ENCODE data around the gene PDHA1. TPM values are rescaled to one million over a fixed set of nuclear protein-coding genes. Genes with fewer than 3 reads are reported as not detected.

The PDHA1 gene
- total RNA-seq, 2 experiments from 2014 or later = 259 to 261 TPM

DNA sequence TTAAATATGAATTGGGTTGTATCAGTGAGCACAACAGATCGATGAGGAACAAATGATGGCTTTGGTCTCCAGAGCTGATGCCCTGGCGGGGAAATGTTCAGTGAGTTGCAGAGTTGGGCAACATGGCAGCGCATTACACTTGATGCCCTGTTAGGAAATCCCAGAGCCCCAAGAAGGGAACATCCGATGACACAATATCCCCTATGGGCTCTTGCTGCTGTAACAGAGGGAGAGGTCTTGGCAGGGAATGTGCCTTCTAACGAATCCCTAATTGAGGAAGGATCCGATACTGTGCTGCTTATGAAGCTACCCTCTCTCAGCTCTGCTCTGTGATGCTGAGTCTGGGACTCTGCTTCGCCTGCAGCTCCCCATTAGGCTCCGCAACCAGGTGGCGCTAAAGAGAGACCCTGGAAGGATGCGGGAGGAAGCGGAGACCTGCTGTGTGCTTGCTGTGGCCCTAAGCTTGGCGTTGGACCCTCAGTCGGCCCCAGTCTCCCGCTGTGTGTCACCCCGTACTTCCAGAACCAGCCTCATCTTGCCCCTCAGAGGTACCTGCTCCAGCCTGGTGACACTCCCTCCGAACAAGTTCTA lies 38.9 kb downstream of the PDHA1 start:
- DNase-seq (peak; percentile 74), ATAC-seq (peak; percentile 84)
- no peak overlapping the region for H3K27ac Mint-ChIP-seq
- TF ChIP-seq, protein P1, sequence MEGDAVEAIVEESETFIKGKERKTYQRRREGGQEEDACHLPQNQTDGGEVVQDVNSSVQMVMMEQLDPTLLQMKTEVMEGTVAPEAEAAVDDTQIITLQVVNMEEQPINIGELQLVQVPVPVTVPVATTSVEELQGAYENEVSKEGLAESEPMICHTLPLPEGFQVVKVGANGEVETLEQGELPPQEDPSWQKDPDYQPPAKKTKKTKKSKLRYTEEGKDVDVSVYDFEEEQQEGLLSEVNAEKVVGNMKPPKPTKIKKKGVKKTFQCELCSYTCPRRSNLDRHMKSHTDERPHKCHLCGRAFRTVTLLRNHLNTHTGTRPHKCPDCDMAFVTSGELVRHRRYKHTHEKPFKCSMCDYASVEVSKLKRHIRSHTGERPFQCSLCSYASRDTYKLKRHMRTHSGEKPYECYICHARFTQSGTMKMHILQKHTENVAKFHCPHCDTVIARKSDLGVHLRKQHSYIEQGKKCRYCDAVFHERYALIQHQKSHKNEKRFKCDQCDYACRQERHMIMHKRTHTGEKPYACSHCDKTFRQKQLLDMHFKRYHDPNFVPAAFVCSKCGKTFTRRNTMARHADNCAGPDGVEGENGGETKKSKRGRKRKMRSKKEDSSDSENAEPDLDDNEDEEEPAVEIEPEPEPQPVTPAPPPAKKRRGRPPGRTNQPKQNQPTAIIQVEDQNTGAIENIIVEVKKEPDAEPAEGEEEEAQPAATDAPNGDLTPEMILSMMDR (IDR thresholded peaks at IDR 0.05) = no peak
- H3K36me3 Mint-ChIP-seq (ENCODE audit: low read depth) = no peaks in the 10 kb centered on the region
- peaks cover 4% of the 10 kb centered on the region for H3K27me3 Mint-ChIP-seq
- H3K9me3 Mint-ChIP-seq = no peaks in the 10 kb centered on the region
- no peak overlapping the region for H3K4me3 Mint-ChIP-seq
- ChIA-PET POLR2A (no interaction called here), CTCF (interaction anchor here (0.8 to 1.8 kb wide), 9 partner anchors 10 to 685 kb away, joined by 3 to 10 read pairs (median 5); no protein-coding TSS in a partner anchor)
- intact Hi-C loops (cut with micrococcal nuclease) = no loop called here
- H3K4me1 Mint-ChIP-seq (ENCODE audit: low read depth) = no peaks in the 10 kb centered on the region

DNA sequence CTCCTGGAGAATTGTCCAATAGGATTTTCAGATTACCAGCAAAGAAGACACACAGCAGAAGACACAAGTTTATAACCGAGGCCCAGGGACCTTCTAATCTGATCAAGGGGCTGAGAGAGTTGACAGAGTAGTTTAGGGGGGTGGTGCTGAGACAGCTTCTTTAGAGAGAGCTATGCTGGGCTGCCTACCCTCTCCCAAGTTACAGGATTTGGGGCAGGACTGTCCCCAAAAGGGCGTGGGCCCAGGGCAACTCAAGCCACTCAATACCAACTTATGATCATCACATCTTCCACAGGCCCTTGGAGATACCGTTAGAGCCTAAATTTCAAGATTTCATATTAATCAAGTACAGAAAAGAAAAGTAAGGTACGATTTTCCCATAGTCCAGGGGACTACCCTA lies 43.0 kb downstream of the PDHA1 start:
- no peaks in the 10 kb centered on the region for H3K4me1 Mint-ChIP-seq (ENCODE audit: low read depth)
- ChIA-PET POLR2A (no interaction called here), CTCF (no interaction called here)
- H3K36me3 Mint-ChIP-seq (ENCODE audit: low read depth) = no peaks in the 10 kb centered on the region
- no peak overlapping the region for H3K4me3 Mint-ChIP-seq
- TF ChIP-seq, protein P1 (IDR thresholded peaks at IDR 0.05) = no peak
- DNase-seq (no peak), ATAC-seq (no peak)
- intact Hi-C loops (cut with micrococcal nuclease) = no loop called here
- no peak overlapping the region for H3K27ac Mint-ChIP-seq
- H3K9me3 Mint-ChIP-seq = no peaks in the 10 kb centered on the region
- H3K27me3 Mint-ChIP-seq = no peaks in the 10 kb centered on the region

DNA sequence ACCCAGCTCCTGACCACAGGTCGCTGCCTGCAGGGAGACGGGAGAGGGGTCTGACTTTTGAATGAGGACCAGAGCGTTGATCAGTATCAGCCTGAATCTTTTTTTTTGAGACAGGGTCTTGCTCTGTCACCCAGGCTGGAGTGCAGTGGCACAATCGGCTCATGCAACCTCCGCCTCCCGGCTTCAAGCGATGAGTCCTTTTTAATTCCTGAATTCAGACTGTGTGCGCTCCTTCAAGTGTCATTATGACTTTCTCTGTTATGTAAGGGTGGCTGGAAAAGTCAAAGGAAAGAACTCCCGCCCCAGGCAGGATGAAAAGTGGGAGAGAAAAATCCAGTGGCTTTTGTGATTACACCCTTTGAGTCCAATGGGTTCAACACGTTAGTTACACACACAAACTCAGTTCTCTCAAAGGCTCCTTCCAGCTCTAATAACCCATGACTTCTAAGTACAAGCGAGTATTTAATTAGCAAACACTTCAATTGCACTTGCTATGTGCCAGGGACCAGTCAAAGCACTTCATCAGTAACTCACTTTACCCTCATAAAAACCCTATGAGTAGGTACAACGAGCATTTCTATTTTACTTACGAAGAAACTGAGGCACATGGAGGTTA lies 44.4 kb downstream of the PDHA1 start:
- Mint-ChIP-seq H3K4me1 (ENCODE audit: low read depth) (no peaks in the 10 kb centered on the region), H3K9me3 (no peaks in the 10 kb centered on the region), H3K4me3 (no peak overlapping the region), H3K27ac (no peak overlapping the region), H3K36me3 (ENCODE audit: low read depth) (no peaks in the 10 kb centered on the region), H3K27me3 (no peaks in the 10 kb centered on the region)
- POLR2A ChIA-PET = no interaction called here
- TF ChIP-seq, protein P1 (IDR thresholded peaks at IDR 0.05) = no peak
- intact Hi-C loops (cut with micrococcal nuclease) = no loop called here
- ATAC-seq = no peak
- CTCF ChIA-PET = no interaction called here
- no peak for DNase-seq

DNA sequence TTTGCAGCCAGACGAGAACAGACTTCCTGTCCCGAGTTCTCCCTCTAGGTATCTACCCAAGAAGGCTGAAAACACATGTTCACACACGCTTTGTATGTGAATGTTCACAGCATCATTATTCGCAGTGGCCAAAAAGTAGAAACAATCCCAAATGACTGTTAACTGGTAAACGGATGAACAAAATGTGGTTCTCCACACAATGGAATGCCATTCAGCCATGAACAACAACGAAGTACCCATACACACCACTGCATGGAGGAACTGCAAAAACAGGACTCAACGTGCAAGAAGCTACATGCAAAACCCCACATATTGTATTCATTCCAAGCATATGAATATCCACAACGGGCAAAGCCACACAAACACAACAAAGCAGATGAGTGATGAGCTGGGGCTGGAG lies 45.0 kb downstream of the PDHA1 start:
- TF ChIP-seq, protein P1 (IDR thresholded peaks at IDR 0.05) = no peak
- no peaks in the 10 kb centered on the region for H3K36me3 Mint-ChIP-seq (ENCODE audit: low read depth)
- no peak for ATAC-seq
- H3K4me1 Mint-ChIP-seq (ENCODE audit: low read depth) = no peaks in the 10 kb centered on the region
- no peak overlapping the region for H3K4me3 Mint-ChIP-seq
- no peaks in the 10 kb centered on the region for H3K27me3 Mint-ChIP-seq
- H3K9me3 Mint-ChIP-seq = no peaks in the 10 kb centered on the region
- CTCF ChIA-PET = interaction anchor here (1.5 kb wide), 1 partner anchor 16 kb away, joined by 5 read pairs; no protein-coding TSS in a partner anchor
- POLR2A ChIA-PET = no interaction called here
- H3K27ac Mint-ChIP-seq = no peak overlapping the region
- intact Hi-C loops (cut with micrococcal nuclease) = no loop called here
- DNase-seq = no peak

DNA sequence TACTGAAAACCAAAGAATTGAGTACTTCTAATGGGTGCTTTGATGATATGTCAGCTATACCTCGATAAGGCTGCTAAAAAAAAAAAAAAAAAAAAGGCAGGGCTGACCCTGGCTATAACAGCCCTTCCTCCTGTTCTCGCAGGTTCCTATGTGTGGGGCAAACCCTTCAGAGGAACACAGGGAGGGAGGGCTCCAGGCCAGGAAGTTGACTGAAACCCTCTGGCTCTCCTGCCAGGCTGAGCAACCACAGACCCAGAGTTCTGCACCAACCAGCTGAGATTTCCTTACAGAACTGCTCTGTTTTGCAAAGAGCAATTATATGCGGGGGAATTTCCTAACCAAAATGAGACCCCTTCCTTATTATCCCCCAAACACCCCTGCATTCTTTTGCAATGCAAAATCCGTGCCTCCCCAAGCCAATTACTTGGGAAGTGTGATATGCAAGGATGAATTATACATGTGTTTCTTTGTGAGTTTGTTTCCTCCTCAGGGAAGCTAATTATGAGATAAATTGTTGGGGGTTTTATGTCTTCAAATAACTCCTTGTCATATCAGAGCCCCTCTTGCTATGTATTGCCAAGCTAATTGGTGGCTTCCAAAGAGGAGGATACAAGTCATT lies 45.6 kb downstream of the PDHA1 start:
- intact Hi-C loops (cut with micrococcal nuclease) = no loop called here
- ChIA-PET POLR2A (no interaction called here), CTCF (interaction anchor here (1.5 kb wide), 1 partner anchor 17 kb away, joined by 5 read pairs; no protein-coding TSS in a partner anchor)
- no peak for DNase-seq
- TF ChIP-seq, protein P1 (IDR thresholded peaks at IDR 0.05) = no peak
- H3K27me3 Mint-ChIP-seq = no peaks in the 10 kb centered on the region
- H3K4me3 Mint-ChIP-seq = no peak overlapping the region
- H3K36me3 Mint-ChIP-seq (ENCODE audit: low read depth) = no peaks in the 10 kb centered on the region
- no peaks in the 10 kb centered on the region for H3K9me3 Mint-ChIP-seq
- no peak overlapping the region for H3K27ac Mint-ChIP-seq
- no peaks in the 10 kb centered on the region for H3K4me1 Mint-ChIP-seq (ENCODE audit: low read depth)
- ATAC-seq = no peak

Data from activated CD8-positive, alpha-beta T cell treated with anti-CD3 and anti-CD28 coated beads for 36 hours (primary cell).